ENCODE results near the gene GLI1. TPM values are rescaled to one million over a fixed set of nuclear protein-coding genes. Genes with fewer than 3 reads are reported as not detected.

Gene GLI1
- total RNA-seq, 1 donor from 2014 or later: 1.3 TPM

DNA sequence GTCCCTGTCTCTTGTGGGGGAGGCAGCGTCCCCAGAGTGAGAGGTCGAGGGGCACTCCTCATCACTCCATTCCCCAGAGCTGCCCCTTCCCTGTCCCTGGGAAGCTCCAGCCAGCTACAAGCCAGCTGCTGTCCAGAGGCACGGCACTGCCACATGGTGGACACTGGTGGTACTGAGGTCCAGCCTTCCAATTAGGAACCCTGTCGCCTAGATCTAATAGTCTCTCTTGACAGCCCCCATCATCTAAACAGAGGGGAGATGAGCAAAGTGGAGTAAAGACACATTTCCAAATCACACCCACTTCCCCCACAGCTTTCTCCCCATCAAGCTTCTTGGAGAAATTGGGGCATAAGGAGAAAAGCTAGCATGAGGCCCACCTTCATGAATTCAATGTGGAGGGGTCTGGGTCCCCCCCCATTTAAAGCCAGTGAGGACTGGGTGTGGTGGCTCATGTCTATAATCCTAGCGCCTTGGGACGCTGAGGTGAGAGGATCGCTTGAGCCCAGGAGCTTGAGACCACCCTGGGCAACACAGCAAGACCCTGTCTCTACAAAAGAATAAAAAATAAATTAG lies 6.6 kb upstream of the GLI1 start:
- intact Hi-C loops (cut with micrococcal nuclease): loop anchor here (1.0 to 10.0 kb wide), 2 partner anchors 146 to 328 kb away; partner anchors contain the start of gene LRP1
- TF ChIP-seq, protein P1, sequence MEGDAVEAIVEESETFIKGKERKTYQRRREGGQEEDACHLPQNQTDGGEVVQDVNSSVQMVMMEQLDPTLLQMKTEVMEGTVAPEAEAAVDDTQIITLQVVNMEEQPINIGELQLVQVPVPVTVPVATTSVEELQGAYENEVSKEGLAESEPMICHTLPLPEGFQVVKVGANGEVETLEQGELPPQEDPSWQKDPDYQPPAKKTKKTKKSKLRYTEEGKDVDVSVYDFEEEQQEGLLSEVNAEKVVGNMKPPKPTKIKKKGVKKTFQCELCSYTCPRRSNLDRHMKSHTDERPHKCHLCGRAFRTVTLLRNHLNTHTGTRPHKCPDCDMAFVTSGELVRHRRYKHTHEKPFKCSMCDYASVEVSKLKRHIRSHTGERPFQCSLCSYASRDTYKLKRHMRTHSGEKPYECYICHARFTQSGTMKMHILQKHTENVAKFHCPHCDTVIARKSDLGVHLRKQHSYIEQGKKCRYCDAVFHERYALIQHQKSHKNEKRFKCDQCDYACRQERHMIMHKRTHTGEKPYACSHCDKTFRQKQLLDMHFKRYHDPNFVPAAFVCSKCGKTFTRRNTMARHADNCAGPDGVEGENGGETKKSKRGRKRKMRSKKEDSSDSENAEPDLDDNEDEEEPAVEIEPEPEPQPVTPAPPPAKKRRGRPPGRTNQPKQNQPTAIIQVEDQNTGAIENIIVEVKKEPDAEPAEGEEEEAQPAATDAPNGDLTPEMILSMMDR (IDR thresholded peaks at IDR 0.05): no peak
- ChIA-PET POLR2A (interaction anchor here (0.6 to 1.3 kb wide), 5 partner anchors 9 to 329 kb away, joined by 3 to 5 read pairs (median 4); no protein-coding TSS in a partner anchor), CTCF (interaction anchor here (0.7 to 5.4 kb wide), 16 partner anchors 9 to 341 kb away, joined by 3 to 67 read pairs (median 4); partner anchors contain the start of genes INHBC and STAT6)
- H3K4me1 Mint-ChIP-seq: peaks cover 12% of the 10 kb centered on the region
- no peaks in the 10 kb centered on the region for H3K27me3 Mint-ChIP-seq
- DNase-seq (peak; percentile 45), ATAC-seq (ENCODE audit: low read depth) (peak; percentile 71)
- no peaks in the 10 kb centered on the region for H3K9me3 Mint-ChIP-seq
- no peak overlapping the region for H3K27ac Mint-ChIP-seq
- no peak overlapping the region for H3K4me3 Mint-ChIP-seq
- no peaks in the 10 kb centered on the region for H3K36me3 Mint-ChIP-seq (ENCODE audit: low read depth)

DNA sequence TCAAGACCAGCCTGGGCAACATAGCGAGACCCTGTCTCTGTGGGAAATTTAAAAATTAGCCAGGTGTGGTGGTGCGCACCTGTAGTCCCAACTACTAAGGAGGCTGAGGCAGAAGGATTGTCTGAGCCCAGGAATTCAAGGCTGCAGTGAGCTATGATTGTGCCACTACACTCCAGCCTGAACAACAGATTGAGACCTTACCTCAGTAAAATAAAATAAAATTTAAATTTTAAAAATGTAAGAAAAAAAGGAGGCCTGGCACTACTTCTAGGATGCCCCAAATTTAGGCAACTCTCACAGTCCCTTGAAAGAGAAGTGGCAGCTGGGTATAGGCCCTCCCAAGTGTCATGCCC lies 5.4 kb upstream of the GLI1 start:
- Mint-ChIP-seq H3K9me3 (no peaks in the 10 kb centered on the region), H3K4me3 (no peak overlapping the region), H3K4me1 (peaks cover 23% of the 10 kb centered on the region), H3K27me3 (no peaks in the 10 kb centered on the region), H3K36me3 (ENCODE audit: low read depth) (peaks cover 3% of the 10 kb centered on the region), H3K27ac (no peak overlapping the region)
- DNase-seq (no peak), ATAC-seq (ENCODE audit: low read depth) (no peak)
- ChIA-PET POLR2A (no interaction called here), CTCF (interaction anchor here (1.6 to 5.4 kb wide), 6 partner anchors 20 to 330 kb away, joined by 4 to 67 read pairs (median 11); partner anchors contain the start of gene INHBC)
- TF ChIP-seq, protein P1 (IDR thresholded peaks at IDR 0.05): no peak
- intact Hi-C loops (cut with micrococcal nuclease): loop anchor here (10.0 kb wide), 1 partner anchor 329 kb away; the partner anchor contains the start of gene LRP1

DNA sequence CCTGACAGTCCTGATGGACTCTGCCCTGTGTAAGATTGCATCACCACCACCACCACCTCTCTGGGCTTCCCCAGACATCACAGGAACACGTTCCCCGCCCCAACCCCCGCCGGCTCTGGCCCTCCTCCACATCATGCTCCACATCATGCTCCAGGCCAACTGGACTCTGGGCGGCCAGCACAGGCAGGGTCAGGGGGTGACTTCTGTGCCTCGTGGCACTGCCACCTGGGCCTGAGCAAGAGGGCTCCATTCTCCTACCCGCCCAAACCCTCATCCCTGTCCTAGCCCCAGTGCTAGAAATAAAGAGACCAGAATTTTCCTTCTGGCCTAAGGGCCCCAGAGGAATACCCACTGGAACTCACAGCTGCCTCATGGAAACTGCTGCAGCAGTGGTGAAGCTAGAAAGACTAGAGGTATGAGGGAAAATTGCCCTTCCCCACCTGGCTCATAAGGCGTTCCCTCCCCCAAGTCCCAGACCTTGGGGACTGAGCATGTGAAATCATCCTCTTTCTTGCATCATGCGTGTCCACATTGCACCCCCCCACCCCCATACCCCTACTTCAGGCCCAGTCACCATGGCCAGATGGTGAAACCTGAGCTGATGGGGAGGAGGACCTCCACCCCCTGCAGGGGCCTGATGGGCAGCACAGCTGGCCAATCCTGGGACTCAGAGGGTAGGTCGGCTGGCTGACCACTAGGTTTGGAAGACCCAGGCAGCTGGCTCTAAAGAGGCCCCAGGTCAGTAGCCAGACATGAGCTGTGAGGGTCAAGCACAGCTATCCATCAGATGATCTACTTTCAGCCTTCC lies 4.8 kb upstream of the GLI1 start, which contains the start of gene INHBE:
TSS of gene INHBE (plus strand) at position 742 of the 808 bp plus-strand sequence. CDS start 230 bp downstream, outside the sequence.
- intact Hi-C loops (cut with micrococcal nuclease): loop anchor here (5.0 to 10.0 kb wide), 2 partner anchors 288 to 330 kb away; partner anchors contain the start of gene LRP1
- peak within 1 kb of the TSS; percentile 57 for H3K27ac Mint-ChIP-seq

DNA sequence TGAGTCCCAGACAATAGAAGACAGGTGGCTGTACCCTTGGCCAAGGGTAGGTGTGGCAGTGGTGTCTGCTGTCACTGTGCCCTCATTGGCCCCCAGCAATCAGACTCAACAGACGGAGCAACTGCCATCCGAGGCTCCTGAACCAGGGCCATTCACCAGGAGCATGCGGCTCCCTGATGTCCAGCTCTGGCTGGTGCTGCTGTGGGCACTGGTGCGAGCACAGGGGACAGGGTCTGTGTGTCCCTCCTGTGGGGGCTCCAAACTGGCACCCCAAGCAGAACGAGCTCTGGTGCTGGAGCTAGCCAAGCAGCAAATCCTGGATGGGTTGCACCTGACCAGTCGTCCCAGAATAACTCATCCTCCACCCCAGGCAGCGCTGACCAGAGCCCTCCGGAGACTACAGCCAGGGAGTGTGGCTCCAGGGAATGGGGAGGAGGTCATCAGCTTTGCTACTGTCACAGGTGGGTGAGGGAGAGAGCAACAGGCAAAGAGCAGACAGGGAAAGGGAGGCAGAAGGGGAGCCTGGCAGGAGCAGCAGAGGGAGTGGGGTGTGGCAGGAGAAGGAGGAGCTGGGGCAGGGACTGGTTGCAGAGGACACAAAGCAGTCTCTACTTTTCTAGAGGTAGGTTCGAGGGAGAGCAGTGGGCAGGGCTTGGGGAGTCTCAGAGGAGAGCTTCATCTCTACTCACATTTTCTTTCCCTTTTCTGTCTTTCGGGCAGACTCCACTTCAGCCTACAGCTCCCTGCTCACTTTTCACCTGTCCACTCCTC lies 4.0 kb upstream of the GLI1 start:
- H3K27ac Mint-ChIP-seq: peak overlapping the region; percentile 57
- no peak for DNase-seq
- H3K27me3 Mint-ChIP-seq: no peaks in the 10 kb centered on the region
- ChIA-PET CTCF (interaction anchor here (0.8 to 5.4 kb wide), 14 partner anchors 10 to 213 kb away, joined by 3 to 67 read pairs (median 3); partner anchors contain the start of gene INHBC), POLR2A (interaction anchor here (0.6 to 1.0 kb wide), 6 partner anchors 22 to 1305 kb away, joined by 3 to 4 read pairs (median 3); partner anchors contain the start of genes EEF1AKMT3 and METTL1)
- peaks cover 8% of the 10 kb centered on the region for H3K36me3 Mint-ChIP-seq (ENCODE audit: low read depth)
- peak overlapping the region; percentile 76 for H3K4me3 Mint-ChIP-seq
- intact Hi-C loops (cut with micrococcal nuclease): loop anchor here (1.0 to 10.0 kb wide), 3 partner anchors 192 to 331 kb away; partner anchors contain the start of gene LRP1
- H3K9me3 Mint-ChIP-seq: no peaks in the 10 kb centered on the region
- peaks cover 33% of the 10 kb centered on the region for H3K4me1 Mint-ChIP-seq
- no peak for ATAC-seq (ENCODE audit: low read depth)
- TF ChIP-seq, protein P1 (IDR thresholded peaks at IDR 0.05): no peak

More for the DNA sequence above, 4.8 kb upstream of the GLI1 start, which contains the start of gene INHBE:
- ATAC-seq (ENCODE audit: low read depth): no peak
- DNase-seq: no peak
- ChIA-PET POLR2A (interaction anchor here (0.6 to 1.0 kb wide), 4 partner anchors 22 to 1304 kb away, joined by 3 to 4 read pairs (median 4); partner anchors contain the start of genes EEF1AKMT3 and METTL1), CTCF (interaction anchor here (0.9 to 5.4 kb wide), 11 partner anchors 21 to 331 kb away, joined by 3 to 67 read pairs (median 3); partner anchors contain the start of gene INHBC)
- peaks cover 29% of the 10 kb centered on the region for H3K4me1 Mint-ChIP-seq
- H3K4me3 Mint-ChIP-seq: peak within 1 kb of the TSS; percentile 76
- TF ChIP-seq, protein P1 (IDR thresholded peaks at IDR 0.05): no peak
- H3K27me3 Mint-ChIP-seq: no peaks in the 10 kb centered on the region
- no peaks in the 10 kb centered on the region for H3K9me3 Mint-ChIP-seq
- peaks cover 8% of the 10 kb centered on the region for H3K36me3 Mint-ChIP-seq (ENCODE audit: low read depth)

Measured in activated B cell treated with CpG ODN at 0.5 μM for 24 hours (primary cell).